Breast epithelium (tissue), 3 donors: Measurements from ENCODE around the gene TXLNG.

Experiments
- POLR2A ChIP-seq: fragments of 450-650 bp; IDR thresholded peaks from one replicate; pipeline ENCODE4 v1.6.1; 2016; ENCODE audit warnings: antibody characterized with exemption, mild to moderate bottlenecking, moderate library complexity
- TF ChIP-seq, protein P1 (sequence below), 3 donors: fragments of 450-650 bp; IDR thresholded peaks; one replicate each; pipeline ENCODE4 v1.5.1; 2016 to 2017; ENCODE audit warnings: antibody characterized with exemption in 3 of 3, mild to moderate bottlenecking in 3 of 3, moderate library complexity in 3 of 3

DNA sequence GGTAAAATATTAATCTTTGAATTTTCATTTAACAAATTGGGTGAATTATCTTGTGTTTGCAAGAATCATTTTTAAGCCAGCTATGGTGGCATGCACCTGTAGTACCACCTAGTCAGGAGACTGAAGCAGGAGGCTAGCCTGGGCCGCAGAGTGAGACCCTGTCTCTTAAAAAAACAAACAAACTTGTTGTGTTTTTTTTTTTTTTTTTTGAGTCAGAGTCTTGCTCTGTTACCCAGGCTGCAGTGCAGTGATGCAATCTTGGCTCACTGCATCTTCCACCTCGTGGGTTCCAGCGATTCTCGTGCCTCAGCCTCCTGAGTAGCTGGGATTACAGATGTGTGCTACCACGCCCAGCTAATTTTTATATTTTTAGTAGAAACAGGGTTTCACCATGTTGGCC, 2.2 kb downstream of the TXLNG start:
- no peak for TF ChIP-seq POLR2A
- TF ChIP-seq, protein P1, sequence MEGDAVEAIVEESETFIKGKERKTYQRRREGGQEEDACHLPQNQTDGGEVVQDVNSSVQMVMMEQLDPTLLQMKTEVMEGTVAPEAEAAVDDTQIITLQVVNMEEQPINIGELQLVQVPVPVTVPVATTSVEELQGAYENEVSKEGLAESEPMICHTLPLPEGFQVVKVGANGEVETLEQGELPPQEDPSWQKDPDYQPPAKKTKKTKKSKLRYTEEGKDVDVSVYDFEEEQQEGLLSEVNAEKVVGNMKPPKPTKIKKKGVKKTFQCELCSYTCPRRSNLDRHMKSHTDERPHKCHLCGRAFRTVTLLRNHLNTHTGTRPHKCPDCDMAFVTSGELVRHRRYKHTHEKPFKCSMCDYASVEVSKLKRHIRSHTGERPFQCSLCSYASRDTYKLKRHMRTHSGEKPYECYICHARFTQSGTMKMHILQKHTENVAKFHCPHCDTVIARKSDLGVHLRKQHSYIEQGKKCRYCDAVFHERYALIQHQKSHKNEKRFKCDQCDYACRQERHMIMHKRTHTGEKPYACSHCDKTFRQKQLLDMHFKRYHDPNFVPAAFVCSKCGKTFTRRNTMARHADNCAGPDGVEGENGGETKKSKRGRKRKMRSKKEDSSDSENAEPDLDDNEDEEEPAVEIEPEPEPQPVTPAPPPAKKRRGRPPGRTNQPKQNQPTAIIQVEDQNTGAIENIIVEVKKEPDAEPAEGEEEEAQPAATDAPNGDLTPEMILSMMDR (IDR thresholded peaks at IDR 0.05), result no peak
